Liver (tissue), 3 donors: Measurements from ENCODE around the gene SLC10A3.

Experiments
- FOXA1 ChIP-seq: IDR thresholded peaks from 2 replicates; pipeline ENCODE4 v1.6.1; 2016; ENCODE audit warnings: antibody characterized with exemption
- HNF4A ChIP-seq, 2 donors: conservative IDR thresholded peaks; 2 replicates each; pipeline ENCODE4 v1.6.1; 2016; ENCODE audit warnings: antibody characterized with exemption in 2 of 2, mild to moderate bottlenecking in 2 of 2
- JUND ChIP-seq, 2 donors: IDR thresholded peaks; 2 replicates each; pipeline ENCODE4 v1.6.1; 2016; ENCODE audit warnings: antibody characterized with exemption in 2 of 2
- RAD21 ChIP-seq, 2 donors: IDR thresholded peaks; 2 replicates each; pipeline ENCODE4 v1.6.1; 2016; ENCODE audit warnings: antibody characterized with exemption in 2 of 2, mild to moderate bottlenecking in 2 of 2
- RXRA ChIP-seq, 2 donors: IDR thresholded peaks; 2 replicates each; pipeline ENCODE4 v1.6.1; 2017 to 2018; ENCODE audit warnings: antibody characterized with exemption in 2 of 2, mild to moderate bottlenecking in 1 of 2
- YY1 ChIP-seq: IDR thresholded peaks from 2 replicates; pipeline ENCODE4 v1.6.1; 2016; ENCODE audit warnings: antibody characterized with exemption, mild to moderate bottlenecking
- TF ChIP-seq, protein P1 (sequence below): IDR thresholded peaks from 2 replicates; pipeline ENCODE4 v1.6.1; 2016; ENCODE audit warnings: antibody characterized with exemption
- TF ChIP-seq, protein P2 (sequence below): fragments of 150-350 bp; IDR thresholded peaks from 2 replicates; pipeline ENCODE4 v1.5.1; 2017; ENCODE audit warnings: improper control_type of control experiment, low read depth, low read length; ENCODE audit not compliant: missing input control
- TF ChIP-seq, protein P3 (sequence below): IDR thresholded peaks from 2 replicates; pipeline ENCODE4 v1.6.1; 2016; ENCODE audit warnings: antibody characterized with exemption, mild to moderate bottlenecking
- TF ChIP-seq, protein P4 (sequence below): IDR thresholded peaks from 2 replicates; pipeline ENCODE4 v1.6.1; 2016; ENCODE audit warnings: antibody characterized with exemption
- donor health status: healthy.
- donor health status: healthy.

DNA sequence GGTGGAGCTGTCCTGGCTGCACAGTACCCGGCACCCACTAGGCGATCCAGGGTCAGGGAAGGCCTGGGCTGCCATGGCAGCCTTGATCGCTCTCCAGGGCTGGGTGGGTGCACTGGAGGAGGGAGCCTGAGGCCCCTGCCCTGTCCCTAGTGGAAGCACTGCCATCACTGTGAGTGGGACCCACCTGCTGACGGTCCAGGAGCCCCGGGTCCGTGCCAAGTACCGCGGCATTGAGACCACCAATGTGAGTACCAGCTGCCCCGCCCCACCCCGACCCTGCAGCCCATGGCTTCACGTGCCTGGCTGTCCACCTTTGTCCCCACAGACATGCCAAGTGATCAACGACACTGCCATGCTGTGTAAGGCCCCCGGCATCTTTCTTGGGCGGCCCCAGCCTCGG, 23.5 kb downstream of the SLC10A3 start:
- TF ChIP-seq HNF4A (conservative IDR thresholded peaks at IDR 0.05) (no peak), JUND (IDR thresholded peaks at IDR 0.05) (no peak), RAD21 (IDR thresholded peaks at IDR 0.05) (no peak), YY1 (no peak), RXRA (IDR thresholded peaks at IDR 0.05) (no peak), FOXA1 (no peak)
- TF ChIP-seq, protein P1, sequence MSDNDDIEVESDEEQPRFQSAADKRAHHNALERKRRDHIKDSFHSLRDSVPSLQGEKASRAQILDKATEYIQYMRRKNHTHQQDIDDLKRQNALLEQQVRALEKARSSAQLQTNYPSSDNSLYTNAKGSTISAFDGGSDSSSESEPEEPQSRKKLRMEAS: no peak
- TF ChIP-seq, protein P2, sequence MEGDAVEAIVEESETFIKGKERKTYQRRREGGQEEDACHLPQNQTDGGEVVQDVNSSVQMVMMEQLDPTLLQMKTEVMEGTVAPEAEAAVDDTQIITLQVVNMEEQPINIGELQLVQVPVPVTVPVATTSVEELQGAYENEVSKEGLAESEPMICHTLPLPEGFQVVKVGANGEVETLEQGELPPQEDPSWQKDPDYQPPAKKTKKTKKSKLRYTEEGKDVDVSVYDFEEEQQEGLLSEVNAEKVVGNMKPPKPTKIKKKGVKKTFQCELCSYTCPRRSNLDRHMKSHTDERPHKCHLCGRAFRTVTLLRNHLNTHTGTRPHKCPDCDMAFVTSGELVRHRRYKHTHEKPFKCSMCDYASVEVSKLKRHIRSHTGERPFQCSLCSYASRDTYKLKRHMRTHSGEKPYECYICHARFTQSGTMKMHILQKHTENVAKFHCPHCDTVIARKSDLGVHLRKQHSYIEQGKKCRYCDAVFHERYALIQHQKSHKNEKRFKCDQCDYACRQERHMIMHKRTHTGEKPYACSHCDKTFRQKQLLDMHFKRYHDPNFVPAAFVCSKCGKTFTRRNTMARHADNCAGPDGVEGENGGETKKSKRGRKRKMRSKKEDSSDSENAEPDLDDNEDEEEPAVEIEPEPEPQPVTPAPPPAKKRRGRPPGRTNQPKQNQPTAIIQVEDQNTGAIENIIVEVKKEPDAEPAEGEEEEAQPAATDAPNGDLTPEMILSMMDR: no peak
- TF ChIP-seq, protein P3, sequence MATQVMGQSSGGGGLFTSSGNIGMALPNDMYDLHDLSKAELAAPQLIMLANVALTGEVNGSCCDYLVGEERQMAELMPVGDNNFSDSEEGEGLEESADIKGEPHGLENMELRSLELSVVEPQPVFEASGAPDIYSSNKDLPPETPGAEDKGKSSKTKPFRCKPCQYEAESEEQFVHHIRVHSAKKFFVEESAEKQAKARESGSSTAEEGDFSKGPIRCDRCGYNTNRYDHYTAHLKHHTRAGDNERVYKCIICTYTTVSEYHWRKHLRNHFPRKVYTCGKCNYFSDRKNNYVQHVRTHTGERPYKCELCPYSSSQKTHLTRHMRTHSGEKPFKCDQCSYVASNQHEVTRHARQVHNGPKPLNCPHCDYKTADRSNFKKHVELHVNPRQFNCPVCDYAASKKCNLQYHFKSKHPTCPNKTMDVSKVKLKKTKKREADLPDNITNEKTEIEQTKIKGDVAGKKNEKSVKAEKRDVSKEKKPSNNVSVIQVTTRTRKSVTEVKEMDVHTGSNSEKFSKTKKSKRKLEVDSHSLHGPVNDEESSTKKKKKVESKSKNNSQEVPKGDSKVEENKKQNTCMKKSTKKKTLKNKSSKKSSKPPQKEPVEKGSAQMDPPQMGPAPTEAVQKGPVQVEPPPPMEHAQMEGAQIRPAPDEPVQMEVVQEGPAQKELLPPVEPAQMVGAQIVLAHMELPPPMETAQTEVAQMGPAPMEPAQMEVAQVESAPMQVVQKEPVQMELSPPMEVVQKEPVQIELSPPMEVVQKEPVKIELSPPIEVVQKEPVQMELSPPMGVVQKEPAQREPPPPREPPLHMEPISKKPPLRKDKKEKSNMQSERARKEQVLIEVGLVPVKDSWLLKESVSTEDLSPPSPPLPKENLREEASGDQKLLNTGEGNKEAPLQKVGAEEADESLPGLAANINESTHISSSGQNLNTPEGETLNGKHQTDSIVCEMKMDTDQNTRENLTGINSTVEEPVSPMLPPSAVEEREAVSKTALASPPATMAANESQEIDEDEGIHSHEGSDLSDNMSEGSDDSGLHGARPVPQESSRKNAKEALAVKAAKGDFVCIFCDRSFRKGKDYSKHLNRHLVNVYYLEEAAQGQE: no peak
- TF ChIP-seq, protein P4, sequence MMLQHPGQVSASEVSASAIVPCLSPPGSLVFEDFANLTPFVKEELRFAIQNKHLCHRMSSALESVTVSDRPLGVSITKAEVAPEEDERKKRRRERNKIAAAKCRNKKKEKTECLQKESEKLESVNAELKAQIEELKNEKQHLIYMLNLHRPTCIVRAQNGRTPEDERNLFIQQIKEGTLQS: no peak
